Liver (tissue), 9 donors: Measurements from ENCODE around the gene PLEKHA3. TPM values are rescaled to one million over a fixed set of nuclear protein-coding genes. Genes with fewer than 3 reads are reported as not detected.

Experiments used
- DNase-seq: peaks from one replicate; pipeline ENCODE4 v3.0.0-alpha.2; 2017; ENCODE audit warnings: low spot score
- H3K27ac ChIP-seq, 2 donors: one replicate each; pipeline ENCODE4 v1.7.0; 2013; ENCODE audit warnings: inconsistent platforms in 2 of 2, low read length in 2 of 2, control low read depth in 1 of 2, low read depth in 1 of 2, mild to moderate bottlenecking in 1 of 2
- H3K27me3 ChIP-seq, 4 donors: one replicate each; pipeline versions ENCODE4 v1.6.1 to v1.7.0; 2013; ENCODE audit warnings: low read length in 3 of 4, inconsistent platforms in 1 of 4, mild to moderate bottlenecking in 1 of 4, moderate library complexity in 1 of 4; ENCODE audit not compliant: control insufficient read depth in 4 of 4, insufficient read depth in 4 of 4
- H3K36me3 ChIP-seq, 4 donors: one replicate each; pipeline versions ENCODE4 v1.6.1 to v1.7.0; 2013; ENCODE audit warnings: low read length in 3 of 4, mild to moderate bottlenecking in 3 of 4, low read depth in 1 of 4, moderate library complexity in 1 of 4; ENCODE audit not compliant: control insufficient read depth in 4 of 4, insufficient read depth in 3 of 4
- H3K4me1 ChIP-seq, 4 donors: one replicate each; pipeline versions ENCODE4 v1.6.1 to v1.7.0; 2013; ENCODE audit warnings: low read length in 3 of 4, mild to moderate bottlenecking in 3 of 4, moderate library complexity in 1 of 4; ENCODE audit not compliant: control insufficient read depth in 4 of 4, insufficient read depth in 4 of 4
- H3K4me3 ChIP-seq, 3 donors: one replicate each; pipeline versions ENCODE4 v1.6.1 to v1.7.0; 2013; ENCODE audit warnings: low read length in 3 of 3, control low read depth in 1 of 3, low read depth in 1 of 3, mild to moderate bottlenecking in 1 of 3
- H3K9ac ChIP-seq, 2 donors: one replicate each; pipeline ENCODE4 v1.7.0; 2013; ENCODE audit warnings: low read length in 2 of 2, mild to moderate bottlenecking in 2 of 2, moderate library complexity in 2 of 2, control low read depth in 1 of 2, low read depth in 1 of 2
- H3K9me3 ChIP-seq, 4 donors: one replicate each; pipeline versions ENCODE4 v1.6.1 to v1.7.0; 2013; ENCODE audit warnings: low read length in 3 of 4; ENCODE audit not compliant: control insufficient read depth in 4 of 4
- ATF3 ChIP-seq: IDR thresholded peaks from 2 replicates; pipeline ENCODE4 v1.6.1; 2016; ENCODE audit warnings: antibody characterized with exemption
- CTCF ChIP-seq: fragments of 150-350 bp; IDR thresholded peaks from 2 replicates; pipeline ENCODE4 v1.5.1; 2017; ENCODE audit warnings: improper control_type of control experiment, low read depth, low read length; ENCODE audit not compliant: missing input control
- EGR1 ChIP-seq, 2 donors: IDR thresholded peaks; 2 replicates each; pipeline ENCODE4 v1.6.1; 2016 to 2018; ENCODE audit warnings: antibody characterized with exemption in 2 of 2, low read depth in 2 of 2
- FOXA1 ChIP-seq: IDR thresholded peaks from 2 replicates; pipeline ENCODE4 v1.6.1; 2016; ENCODE audit warnings: antibody characterized with exemption
- FOXA2 ChIP-seq: IDR thresholded peaks from 2 replicates; pipeline ENCODE4 v1.6.1; 2016; ENCODE audit warnings: antibody characterized with exemption
- GABPA ChIP-seq, 2 donors: IDR thresholded peaks in 1 of 2; conservative IDR thresholded peaks in 1 of 2; 2 replicates each; pipeline ENCODE4 v1.6.1; 2016; ENCODE audit warnings: antibody characterized with exemption in 2 of 2, mild to moderate bottlenecking in 1 of 2, moderate library complexity in 1 of 2
- HNF4A ChIP-seq, 2 donors: conservative IDR thresholded peaks; 2 replicates each; pipeline ENCODE4 v1.6.1; 2016; ENCODE audit warnings: antibody characterized with exemption in 2 of 2, mild to moderate bottlenecking in 2 of 2
- HNF4G ChIP-seq: IDR thresholded peaks from 2 replicates; pipeline ENCODE4 v1.6.1; 2016; ENCODE audit warnings: antibody characterized with exemption
- JUND ChIP-seq, 2 donors: IDR thresholded peaks; 2 replicates each; pipeline ENCODE4 v1.6.1; 2016; ENCODE audit warnings: antibody characterized with exemption in 2 of 2
- MAX ChIP-seq: IDR thresholded peaks from 2 replicates; pipeline ENCODE4 v1.6.1; 2016; ENCODE audit warnings: antibody characterized with exemption
- RAD21 ChIP-seq, 2 donors: IDR thresholded peaks; 2 replicates each; pipeline ENCODE4 v1.6.1; 2016; ENCODE audit warnings: antibody characterized with exemption in 2 of 2, mild to moderate bottlenecking in 2 of 2
- REST ChIP-seq: IDR thresholded peaks from 2 replicates; pipeline ENCODE4 v1.6.1; 2016; ENCODE audit warnings: antibody characterized with exemption, mild to moderate bottlenecking
- SP1 ChIP-seq: IDR thresholded peaks from 2 replicates; pipeline ENCODE4 v1.6.1; 2018; ENCODE audit warnings: antibody characterized with exemption, mild to moderate bottlenecking
- TAF1 ChIP-seq: conservative IDR thresholded peaks from 2 replicates; pipeline ENCODE4 v1.6.1; 2016; ENCODE audit warnings: antibody characterized with exemption, mild to moderate bottlenecking
- YY1 ChIP-seq: IDR thresholded peaks from 2 replicates; pipeline ENCODE4 v1.6.1; 2016; ENCODE audit warnings: antibody characterized with exemption, mild to moderate bottlenecking
- ZBTB33 ChIP-seq: IDR thresholded peaks from 2 replicates; pipeline ENCODE4 v1.6.1; 2016; ENCODE audit warnings: antibody characterized with exemption
- WGBS: extraction: QIAGEN DNeasy Blood & Tissue Kit; methylation state at CpG from one replicate; pipeline ENCODE4 v1.1.7; 2013; 5-methylcytosine and 5-hydroxymethylcytosine counted together
- polyA plus RNA-seq, 2 donors: library from polyadenylated mRNA; stranded (reverse) in 1 of 2; unstranded in 1 of 2; fragments of 200-250 nt in 1 of 2; fragments of >200 nt in 1 of 2; fragmentation: Nextera tagmentation in 1 of 2; extraction: Ambion mirVana in 1 of 2; gene quantifications; one replicate each; pipeline versions ENCODE4 v1.2.1 to v1.2.3, GENCODE V29; 2013 to 2015
- total RNA-seq, 2 donors: library from RNA; depleted of rRNA; stranded (reverse); fragments of >200 nt; gene quantifications; one replicate each; pipeline ENCODE4 v1.2.3, GENCODE V29; 2014
- donor health status: healthy.
- donor health status: healthy.
- donor health status: healthy.
- donor health status: healthy.
- donor health status: healthy.

The PLEKHA3 gene
- total and polyA plus RNA-seq, 4 donors = 3.6 to 7.1 (median 6.1) TPM

GRCh38 chr2:178496049-178496448, 15.8 kb downstream of the PLEKHA3 start:
- TF ChIP-seq CTCF = no peak
- no peak for TF ChIP-seq ZBTB33
- TF ChIP-seq HNF4G = no peak
- no peak for TF ChIP-seq HNF4A (conservative IDR thresholded peaks at IDR 0.05)
- TF ChIP-seq RAD21 (IDR thresholded peaks at IDR 0.05) = no peak
- no peak for TF ChIP-seq JUND (IDR thresholded peaks at IDR 0.05)
- TF ChIP-seq ATF3 = no peak
- TF ChIP-seq FOXA2 = no peak
- TF ChIP-seq GABPA (IDR thresholded peaks at IDR 0.05 in 1 of 2, conservative IDR thresholded peaks at IDR 0.05 in 1 of 2) = no peak
- no peak overlapping the region for H3K9ac ChIP-seq
- H3K27ac ChIP-seq = no peak overlapping the region
- 85% methylated on average over 4 of the region's 4 CpGs for WGBS
- peaks cover 5 to 64% (median 43%) of the 10 kb centered on the region in 4 donors for H3K36me3 ChIP-seq
- DNase-seq = no peak
- H3K27me3 ChIP-seq = no peaks in the 10 kb centered on the region
- H3K9me3 ChIP-seq = no peaks in the 10 kb centered on the region
- H3K4me3 ChIP-seq = no peak overlapping the region
- H3K4me1 ChIP-seq = no peaks in the 10 kb centered on the region

- TF ChIP-seq ZBTB33 = no peak
- no peak for TF ChIP-seq REST
- no peak for TF ChIP-seq MAX
- TF ChIP-seq HNF4G = no peak
- TF ChIP-seq YY1 = no peak
- no peak for TF ChIP-seq TAF1
- no peak for TF ChIP-seq ATF3
- no peak for TF ChIP-seq SP1
- no peak for TF ChIP-seq RAD21 (IDR thresholded peaks at IDR 0.05)
- no peak for TF ChIP-seq EGR1 (IDR thresholded peaks at IDR 0.05; ENCODE audit: low read depth in 2 of 2)
- no peak for TF ChIP-seq FOXA1
- TF ChIP-seq HNF4A (conservative IDR thresholded peaks at IDR 0.05) = no peak
- TF ChIP-seq CTCF = no peak
- TF ChIP-seq JUND (IDR thresholded peaks at IDR 0.05) = no peak
- no peak overlapping the region for H3K9ac ChIP-seq
- DNase-seq = no peak
- no peaks in the 10 kb centered on the region for H3K27me3 ChIP-seq
- no peaks in the 10 kb centered on the region for H3K4me1 ChIP-seq
- H3K4me3 ChIP-seq = no peak overlapping the region
- H3K36me3 ChIP-seq = peaks cover 7 to 71% (median 56%) of the 10 kb centered on the region in 4 donors
- H3K27ac ChIP-seq = no peak overlapping the region
- H3K9me3 ChIP-seq = no peaks in the 10 kb centered on the region
Observed at GRCh38 chr2:178498137-178498536, 17.9 kb downstream of the PLEKHA3 start.
